ENCODE data around the gene DDRGK1. TPM values are rescaled to one million over a fixed set of nuclear protein-coding genes. Genes with fewer than 3 reads are reported as not detected.

The DDRGK1 gene
- total and polyA plus RNA-seq, 2 of the 8 experiments (the other 6 are each of a cell fraction or from before 2014, with no cell fraction given) = 29.4 to 42.0 TPM

- peaks cover 0 to under 1% of the 10 kb centered on the region in 2 experiments for H4K20me1 ChIP-seq (replicated peaks in 1 of 2; ENCODE audit: control insufficient read depth in 1 of 2, insufficient read depth in 2 of 2, low read length in 2 of 2)
- CTCF ChIA-PET (ENCODE audit: partially characterized antibody) = interaction anchor here (1.0 to 1.4 kb wide), 3 partner anchors 55 to 94 kb away, joined by 4 to 5 read pairs (median 4); no protein-coding TSS in a partner anchor
- DNase-seq (ENCODE audit: low read depth in 1 of 2, low spot score in 2 of 2) (no peak), FAIRE-seq (no peak)
- no peak overlapping the region for H3K9ac ChIP-seq (replicated peaks in 1 of 4; ENCODE audit: extremely low read depth in 1 of 4, low read depth in 3 of 4, low read length in 3 of 4)
- H3K14ac ChIP-seq (ENCODE audit: insufficient read length) = no peak overlapping the region
- no peak overlapping the region for H3K27ac ChIP-seq (ENCODE audit: low read depth, low read length)
- no peak overlapping the region for H3K4me3 ChIP-seq (ENCODE audit: extremely low read depth in 1 of 4, insufficient read depth in 2 of 4, low read depth in 3 of 4, low read length in 4 of 4)
- WGBS, 2 experiments (ENCODE audit: extremely low coverage in 1 of 2, insufficient coverage in 1 of 2, insufficient read length in 1 of 2, insufficient replicate concordance in 2 of 2, low coverage in 1 of 2, low lambda C conversion rate in 2 of 2, missing lambda C conversion rate in 1 of 2) = 94% methylated on average over 10 of the region's 32 CpGs; no CpG with 5 or more reads in 1 of the 2 experiments
- H4K91ac ChIP-seq (replicated peaks; ENCODE audit: insufficient read length, low read length) = no peak overlapping the region
- H2BK20ac ChIP-seq (ENCODE audit: low read length) = no peak overlapping the region
- H2BK15ac ChIP-seq (ENCODE audit: low read length) = no peak overlapping the region
- no peak overlapping the region for H3K18ac ChIP-seq (ENCODE audit: extremely low read depth, low read length)
- H3K9me3 ChIP-seq (ENCODE audit: insufficient read depth in 2 of 2, low read depth in 1 of 2, low read length in 1 of 2) = no peaks in the 10 kb centered on the region
- no peak overlapping the region; the same call in 1 of the 2 replicates for H4K8ac ChIP-seq (ENCODE audit: extremely low read depth, insufficient read depth, low read length)
- no peak overlapping the region for H2BK12ac ChIP-seq (ENCODE audit: low read depth, low read length)
- peaks cover 0 to 15% (median 2%) of the 10 kb centered on the region in 4 experiments; a peak in 5 of 8 replicates for H3K36me3 ChIP-seq (ENCODE audit: control insufficient read depth in 2 of 4, insufficient read depth in 4 of 4, low read length in 3 of 4)
- no peak overlapping the region for H2BK5ac ChIP-seq (ENCODE audit: low read depth, low read length)
- peaks cover under 1 to 3% of the 10 kb centered on the region in 2 experiments; a peak in 3 of 4 replicates for H3K79me2 ChIP-seq (ENCODE audit: control insufficient read depth in 1 of 2, insufficient read depth in 2 of 2, low read length in 2 of 2)
- H3K4ac ChIP-seq (replicated peaks; ENCODE audit: insufficient read length, low read depth, low read length) = no peak overlapping the region
- H3K56ac ChIP-seq (replicated peaks; ENCODE audit: insufficient read length, low read depth, low read length) = no peak overlapping the region
- peaks cover 7% of the 10 kb centered on the region; the same call in 1 of the 2 replicates for H3K23me2 ChIP-seq (ENCODE audit: low read depth, low read length)
- peaks cover 5 to 20% (median 16%) of the 10 kb centered on the region in 4 experiments for H3K4me1 ChIP-seq (replicated peaks in 1 of 4; ENCODE audit: control insufficient read depth in 3 of 4, insufficient read depth in 4 of 4, low read length in 3 of 4)
- no peak overlapping the region for H3K4me2 ChIP-seq (ENCODE audit: insufficient read depth in 1 of 2, low read depth in 2 of 2, low read length in 2 of 2)
- no peak overlapping the region for H4K5ac ChIP-seq (ENCODE audit: insufficient read length, low read depth, low read length)
- H2BK120ac ChIP-seq (replicated peaks; ENCODE audit: low read depth, low read length) = no peak overlapping the region
- H3K79me1 ChIP-seq (ENCODE audit: low read depth, low read length) = no peaks in the 10 kb centered on the region; the same call in 1 of the 2 replicates
- H3K23ac ChIP-seq (ENCODE audit: insufficient read length) = no peak overlapping the region
- no peaks in the 10 kb centered on the region; a peak in 1 of 7 replicates for H3K27me3 ChIP-seq (replicated peaks in 1 of 4; ENCODE audit: control insufficient read depth in 3 of 4, extremely low read depth in 1 of 4, insufficient read depth in 3 of 4, low read length in 3 of 4)
- no peak for TF ChIP-seq PHF8 (conservative IDR thresholded peaks at IDR 0.05; ENCODE audit: low read depth, low read length)
- TF ChIP-seq TAF7 (optimal IDR thresholded peaks at IDR 0.05; ENCODE audit: borderline replicate concordance, low read depth, low read length) = no peak
- TF ChIP-seq MAFK (IDR thresholded peaks at IDR 0.05; ENCODE audit: low read depth, low read length) = no peak
- no peak overlapping the region for H2AK5ac ChIP-seq (ENCODE audit: low read depth, low read length)
- POLR2A ChIA-PET (ENCODE audit: partially characterized antibody) = interaction anchor here (1.2 to 2.5 kb wide), 2 partner anchors 8 to 53 kb away, joined by 4 to 19 read pairs; partner anchors contain the start of gene LZTS3
- no peak overlapping the region for H2AFZ ChIP-seq (ENCODE audit: low read length)
These were observed 40.3 kb downstream of the DDRGK1 start for GRCh38 chr20:3164043-3164762.
